ENCODE results near the gene RTRAF. TPM values are rescaled to one million over a fixed set of nuclear protein-coding genes. Genes with fewer than 3 reads are reported as not detected.

RTRAF gene
- total RNA-seq, 6 experiments from 2014 or later: 35.1 to 73.0 (median 55.4) TPM

DNA sequence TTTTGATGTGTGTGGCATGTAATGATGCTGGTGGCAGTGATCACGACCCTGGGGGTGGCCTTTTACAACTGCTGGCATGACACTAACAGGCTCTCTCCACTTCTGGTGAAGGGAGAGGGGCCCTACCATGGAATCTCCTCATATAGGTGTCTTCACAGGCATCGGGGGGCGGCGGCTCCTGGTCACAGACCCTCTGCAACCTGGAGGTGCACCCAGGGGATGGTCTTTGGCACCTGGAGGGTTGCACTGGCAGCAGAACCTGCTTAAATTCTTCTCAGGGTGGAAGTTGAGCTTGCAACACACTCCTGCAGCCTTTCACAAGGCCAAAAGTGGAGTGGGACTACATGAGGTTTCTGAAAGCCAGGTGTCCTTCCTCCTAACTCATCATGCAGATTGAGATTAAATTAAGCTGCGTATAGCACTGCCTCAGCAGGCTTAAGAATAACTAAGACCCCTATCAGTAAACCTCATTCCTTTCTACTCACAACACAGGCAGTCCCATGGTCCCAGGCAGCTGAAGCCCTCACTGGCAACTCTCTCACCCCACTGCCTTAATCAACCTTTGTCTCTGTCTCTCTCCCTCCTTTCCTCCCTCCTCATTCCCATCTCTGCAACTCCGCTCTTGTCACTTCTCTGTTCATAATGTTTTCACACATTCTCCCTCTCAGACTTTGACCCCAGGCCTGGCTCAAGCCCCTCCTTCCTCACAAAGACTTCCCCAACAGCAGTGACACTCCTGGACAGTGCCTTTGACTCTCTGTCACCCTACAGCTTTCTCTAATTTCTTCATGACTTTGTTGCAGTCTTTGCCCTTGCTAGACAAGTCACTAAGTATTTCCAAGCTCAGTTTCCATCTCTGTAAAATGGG, 60.6 kb downstream of the RTRAF start:
- intact Hi-C loops (cut with DNase I): no loop called here

DNA sequence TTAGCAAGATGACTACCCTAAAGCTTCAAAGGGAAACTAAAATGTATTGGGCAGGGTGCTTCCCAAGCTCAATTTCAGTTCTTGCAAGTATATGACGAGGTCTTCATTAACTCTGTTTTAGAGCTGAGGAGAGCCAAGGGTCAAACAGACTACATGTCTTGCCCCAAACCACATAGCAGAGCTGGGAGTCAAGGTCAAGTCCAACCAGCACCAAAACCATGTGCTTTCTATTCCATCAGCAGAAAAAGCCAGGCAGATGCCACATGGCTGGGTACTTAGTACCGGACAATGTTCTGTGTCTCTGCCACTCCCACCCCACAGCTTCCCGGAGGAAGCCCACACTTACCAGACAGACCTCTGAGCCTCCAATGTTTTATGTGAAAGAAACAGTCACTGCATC, 61.9 kb downstream of the RTRAF start:
- Histone ChIP-seq H3K27ac (no peak overlapping the region), H3K9me3 (no peaks in the 10 kb centered on the region), H3K27me3 (no peaks in the 10 kb centered on the region), H3K4me3 (no peak overlapping the region), H3K36me3 (no peaks in the 10 kb centered on the region), H3K4me1 (no peaks in the 10 kb centered on the region)
- no peak for DNase-seq
- intact Hi-C loops (cut with DNase I): no loop called here
- ATAC-seq: no peak
- WGBS (ENCODE audit: insufficient coverage, low coverage, low lambda C conversion rate, missing lambda C conversion rate): no CpG with 5 or more reads among the region's 3 CpGs
- TF ChIP-seq POLR2A (IDR thresholded peaks at IDR 0.05): no peak
- TF ChIP-seq, protein P1, sequence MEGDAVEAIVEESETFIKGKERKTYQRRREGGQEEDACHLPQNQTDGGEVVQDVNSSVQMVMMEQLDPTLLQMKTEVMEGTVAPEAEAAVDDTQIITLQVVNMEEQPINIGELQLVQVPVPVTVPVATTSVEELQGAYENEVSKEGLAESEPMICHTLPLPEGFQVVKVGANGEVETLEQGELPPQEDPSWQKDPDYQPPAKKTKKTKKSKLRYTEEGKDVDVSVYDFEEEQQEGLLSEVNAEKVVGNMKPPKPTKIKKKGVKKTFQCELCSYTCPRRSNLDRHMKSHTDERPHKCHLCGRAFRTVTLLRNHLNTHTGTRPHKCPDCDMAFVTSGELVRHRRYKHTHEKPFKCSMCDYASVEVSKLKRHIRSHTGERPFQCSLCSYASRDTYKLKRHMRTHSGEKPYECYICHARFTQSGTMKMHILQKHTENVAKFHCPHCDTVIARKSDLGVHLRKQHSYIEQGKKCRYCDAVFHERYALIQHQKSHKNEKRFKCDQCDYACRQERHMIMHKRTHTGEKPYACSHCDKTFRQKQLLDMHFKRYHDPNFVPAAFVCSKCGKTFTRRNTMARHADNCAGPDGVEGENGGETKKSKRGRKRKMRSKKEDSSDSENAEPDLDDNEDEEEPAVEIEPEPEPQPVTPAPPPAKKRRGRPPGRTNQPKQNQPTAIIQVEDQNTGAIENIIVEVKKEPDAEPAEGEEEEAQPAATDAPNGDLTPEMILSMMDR (IDR thresholded peaks at IDR 0.05): no peak

More for the DNA sequence above, 60.6 kb downstream of the RTRAF start:
- Histone ChIP-seq H3K36me3 (no peaks in the 10 kb centered on the region), H3K4me3 (no peak overlapping the region), H3K27ac (no peak overlapping the region), H3K4me1 (no peaks in the 10 kb centered on the region), H3K27me3 (no peaks in the 10 kb centered on the region), H3K9me3 (no peaks in the 10 kb centered on the region)
- WGBS (ENCODE audit: insufficient coverage, low coverage, low lambda C conversion rate, missing lambda C conversion rate): 52% methylated on average over 3 of the region's 6 CpGs
- ATAC-seq: no peak
- DNase-seq: no peak
- TF ChIP-seq, protein P1 (IDR thresholded peaks at IDR 0.05): no peak
- TF ChIP-seq POLR2A (IDR thresholded peaks at IDR 0.05): no peak

DNA sequence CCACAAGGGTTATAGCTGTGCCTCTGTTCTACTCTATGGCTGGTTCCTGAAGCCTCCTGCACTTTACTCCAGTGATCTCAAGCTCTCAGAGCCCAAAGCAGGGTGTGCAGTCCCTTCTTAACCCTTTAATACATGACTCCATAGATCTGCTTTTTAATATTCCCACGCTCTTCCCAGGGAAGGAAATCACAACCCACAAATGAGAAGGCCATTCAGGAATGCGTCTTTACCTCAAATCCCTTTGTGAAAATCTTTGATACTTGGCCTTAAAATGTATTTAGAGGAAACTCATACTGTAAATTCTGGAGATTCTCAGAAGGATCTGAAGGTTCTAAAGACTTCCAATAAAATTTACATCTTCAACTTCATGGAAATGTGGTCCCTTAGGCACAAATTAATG, 62.5 kb downstream of the RTRAF start:
- H3K4me3 ChIP-seq: no peak overlapping the region
- 45% methylated on average over 2 of the region's 2 CpGs for WGBS (ENCODE audit: insufficient coverage, low coverage, low lambda C conversion rate, missing lambda C conversion rate)
- H3K9me3 ChIP-seq: no peaks in the 10 kb centered on the region
- no peak for ATAC-seq
- no peaks in the 10 kb centered on the region for H3K36me3 ChIP-seq
- no peak for DNase-seq
- intact Hi-C loops (cut with DNase I): no loop called here
- no peak overlapping the region for H3K27ac ChIP-seq
- no peaks in the 10 kb centered on the region for H3K27me3 ChIP-seq
- TF ChIP-seq, protein P1 (IDR thresholded peaks at IDR 0.05): no peak
- TF ChIP-seq POLR2A (IDR thresholded peaks at IDR 0.05): no peak
- no peaks in the 10 kb centered on the region for H3K4me1 ChIP-seq

DNA sequence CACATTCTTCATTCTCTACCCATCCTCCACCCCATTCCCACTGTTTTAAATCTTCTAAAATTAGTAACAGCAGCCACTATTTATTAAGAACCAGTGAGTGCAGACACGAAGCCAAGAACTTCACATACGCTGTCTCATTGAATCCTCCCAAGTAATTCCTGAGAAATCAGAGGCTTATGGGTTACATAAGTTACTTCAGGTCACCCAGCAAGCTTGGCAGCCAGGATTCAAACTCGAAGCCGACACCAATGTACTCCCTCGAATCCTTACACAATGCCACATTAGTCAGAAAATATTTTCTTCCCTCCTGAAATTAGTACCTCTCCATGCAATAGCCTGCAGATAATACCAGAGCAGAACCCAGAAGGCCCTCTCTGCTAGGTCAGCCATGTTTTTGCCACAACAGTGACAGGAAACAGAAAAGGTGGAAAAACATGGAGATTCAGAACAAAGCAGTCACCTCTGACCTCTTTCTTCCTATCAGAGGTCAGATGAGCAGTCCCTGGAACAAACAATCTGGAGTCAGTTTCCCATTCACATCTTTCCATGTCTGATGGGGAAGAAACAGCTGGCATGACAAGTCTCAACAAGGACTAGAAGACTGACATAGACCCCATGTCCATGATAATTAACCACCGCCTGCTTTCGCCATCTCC, 63.1 kb downstream of the RTRAF start:
- Histone ChIP-seq H3K4me3 (no peak overlapping the region), H3K27me3 (no peaks in the 10 kb centered on the region), H3K4me1 (no peaks in the 10 kb centered on the region), H3K36me3 (no peaks in the 10 kb centered on the region), H3K27ac (peak overlapping the region in 1 of 3 donors; percentile 15), H3K9me3 (no peaks in the 10 kb centered on the region)
- 51% methylated on average over 7 of the region's 7 CpGs for WGBS (ENCODE audit: insufficient coverage, low coverage, low lambda C conversion rate, missing lambda C conversion rate)
- DNase-seq (no peak), ATAC-seq (no peak)
- no peak for TF ChIP-seq POLR2A (IDR thresholded peaks at IDR 0.05)
- TF ChIP-seq, protein P1 (IDR thresholded peaks at IDR 0.05): no peak
- intact Hi-C loops (cut with DNase I): no loop called here

Data from right lobe of liver (tissue), 6 donors.